ENCODE measurements around the gene HSPB9. TPM values are rescaled to one million over a fixed set of nuclear protein-coding genes. Genes with fewer than 3 reads are reported as not detected.
A peak's percentile ranks its signal among the peaks of the same experiment; 100 is the strongest.
"Not testable (repeated sequence)": the region's sequence is repeated elsewhere in the genome, so short reads cannot be mapped to it uniquely, and the experiment has no call there.

Gene HSPB9
- total RNA-seq, 2 experiments from 2014 or later: not detected

GRCh38 chr17:42141382-42141781, 18.8 kb downstream of the HSPB9 start:
- no peak overlapping the region for H3K27ac Mint-ChIP-seq
- no peaks in the 10 kb centered on the region for H3K9me3 Mint-ChIP-seq
- ChIA-PET POLR2A (interaction anchor here (0.5 kb wide), 1 partner anchor 9 kb away, joined by 4 read pairs; no protein-coding TSS in a partner anchor), CTCF (interaction anchor here (0.6 to 1.8 kb wide), 2 partner anchors 49 to 1707 kb away, joined by 3 to 4 read pairs; no protein-coding TSS in a partner anchor)
- peaks cover 23% of the 10 kb centered on the region for H3K4me1 Mint-ChIP-seq
- no peak overlapping the region for H3K4me3 Mint-ChIP-seq
- no peak for DNase-seq
- peaks cover 20% of the 10 kb centered on the region for H3K36me3 Mint-ChIP-seq (ENCODE audit: low read depth)
- H3K27me3 Mint-ChIP-seq: no peaks in the 10 kb centered on the region

GRCh38 chr17:42142371-42142896, 19.8 kb downstream of the HSPB9 start:
- peaks cover 24% of the 10 kb centered on the region for H3K36me3 Mint-ChIP-seq (ENCODE audit: low read depth)
- H3K27ac Mint-ChIP-seq: no peak overlapping the region
- no peak overlapping the region for H3K4me3 Mint-ChIP-seq
- H3K27me3 Mint-ChIP-seq: no peaks in the 10 kb centered on the region
- H3K4me1 Mint-ChIP-seq: peaks cover 19% of the 10 kb centered on the region
- DNase-seq: no peak
- CTCF ChIA-PET: interaction anchor here (0.5 to 1.4 kb wide), 3 partner anchors 10 to 29 kb away, joined by 3 to 6 read pairs (median 4); no protein-coding TSS in a partner anchor
- POLR2A ChIA-PET: no interaction called here
- H3K9me3 Mint-ChIP-seq: no peaks in the 10 kb centered on the region

- CTCF ChIA-PET: interaction anchor here (0.5 to 1.4 kb wide), 3 partner anchors 10 to 108 kb away, joined by 3 to 5 read pairs (median 4); no protein-coding TSS in a partner anchor
- H3K4me3 Mint-ChIP-seq, DNase-seq, POLR2A ChIA-PET, H3K27me3 Mint-ChIP-seq, H3K27ac Mint-ChIP-seq, H3K9me3 Mint-ChIP-seq: not testable (repeated sequence)
- Mint-ChIP-seq H3K36me3 (ENCODE audit: low read depth) (peaks cover 26% of the 10 kb centered on the region), H3K4me1 (peaks cover 17% of the 10 kb centered on the region)
Observed at GRCh38 chr17:42143138-42143537, 20.5 kb downstream of the HSPB9 start.

DNA sequence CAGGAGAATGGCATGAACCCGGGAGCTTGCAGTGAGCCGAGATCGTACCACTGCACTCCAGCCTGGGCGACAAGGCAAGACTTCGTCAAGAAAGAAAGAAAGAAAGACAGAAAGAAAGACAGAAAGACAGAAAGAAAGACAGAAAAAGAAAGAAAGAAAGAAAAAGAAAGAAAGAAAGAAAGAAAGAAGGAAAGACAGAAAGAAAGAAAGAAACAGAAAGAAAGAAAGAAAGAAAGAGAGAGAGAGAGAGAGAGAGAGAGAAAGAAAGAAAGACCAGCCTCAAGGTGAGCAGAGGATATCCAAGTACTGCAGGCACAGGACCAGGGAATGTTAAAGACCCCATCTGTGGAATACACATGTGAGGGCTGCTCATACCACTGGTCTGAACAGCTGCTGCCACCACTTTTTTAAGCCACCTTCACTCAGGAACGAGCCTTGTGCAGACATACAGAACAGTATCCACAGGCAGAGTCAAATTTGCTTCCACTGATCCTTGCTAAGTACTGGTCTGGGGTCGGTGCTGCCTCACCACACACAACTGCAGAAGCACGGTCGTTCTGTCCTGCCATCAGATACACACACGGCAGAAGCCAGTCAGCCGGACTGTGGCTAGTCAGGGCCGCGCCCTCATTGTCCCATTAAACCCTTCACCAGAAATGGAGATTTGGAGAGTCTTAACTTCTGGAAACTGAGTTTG, 24.5 kb downstream of the HSPB9 start:
- H3K4me3 Mint-ChIP-seq: no peak overlapping the region
- peaks cover 29% of the 10 kb centered on the region for H3K4me1 Mint-ChIP-seq
- H3K27ac Mint-ChIP-seq: peak overlapping the region; percentile 25
- ChIA-PET POLR2A (no interaction called here), CTCF (interaction anchor here (0.7 kb wide), 1 partner anchor 32 kb away, joined by 5 read pairs; no protein-coding TSS in a partner anchor)
- H3K9me3 Mint-ChIP-seq: no peaks in the 10 kb centered on the region
- H3K36me3 Mint-ChIP-seq (ENCODE audit: low read depth): peaks cover 28% of the 10 kb centered on the region
- no peaks in the 10 kb centered on the region for H3K27me3 Mint-ChIP-seq
- DNase-seq: no peak

DNA sequence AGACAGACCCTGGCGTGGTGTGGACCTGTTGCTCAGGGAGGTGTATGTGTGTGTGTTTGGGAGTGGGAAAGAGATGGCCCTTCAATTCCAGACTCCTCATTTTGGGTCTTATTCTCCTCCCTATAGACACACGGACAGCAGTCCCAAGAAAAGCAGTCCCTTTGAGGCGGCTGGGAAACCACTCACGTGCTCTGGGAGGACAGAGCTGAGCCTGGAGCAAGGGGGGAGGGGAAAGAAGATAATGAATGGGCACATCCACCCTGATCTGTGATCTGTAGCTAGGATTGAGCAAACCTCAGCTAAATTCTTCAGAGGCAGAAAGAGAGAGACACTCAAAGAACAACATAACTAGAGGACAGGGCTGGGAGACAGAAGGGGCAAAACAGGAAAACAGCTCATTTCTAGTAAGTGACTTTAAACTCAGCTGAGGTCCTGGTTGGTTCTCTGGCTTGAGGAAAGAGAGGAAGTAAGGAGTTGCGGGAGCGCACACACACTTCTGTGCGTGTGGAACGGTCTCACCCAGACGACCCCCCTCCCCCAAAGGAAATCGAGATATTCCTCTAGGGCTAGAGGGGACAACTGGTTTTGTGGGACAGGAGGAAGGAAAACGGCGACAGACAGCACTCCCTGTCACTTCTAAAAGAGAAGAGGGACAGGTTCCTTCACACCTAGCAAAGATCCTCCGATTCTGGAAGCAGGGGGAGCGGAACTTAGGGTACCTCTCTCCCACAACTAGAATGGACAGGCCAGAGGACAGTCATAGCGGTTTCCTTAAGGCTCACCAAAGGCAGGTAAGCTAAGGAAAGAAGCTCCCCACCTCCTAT, 31.5 kb downstream of the HSPB9 start:
- H3K27ac Mint-ChIP-seq: peak overlapping the region; percentile 89
- no peaks in the 10 kb centered on the region for H3K27me3 Mint-ChIP-seq
- ChIA-PET CTCF (interaction anchor here (0.6 to 1.9 kb wide), 4 partner anchors 21 to 208 kb away, joined by 3 to 7 read pairs (median 4); partner anchors contain the start of gene NKIRAS2), POLR2A (interaction anchor here (0.5 to 0.7 kb wide), 2 partner anchors 16 to 70 kb away, joined by 3 read pairs; no protein-coding TSS in a partner anchor)
- DNase-seq: peak; percentile 13
- peaks cover 45% of the 10 kb centered on the region for H3K4me1 Mint-ChIP-seq
- H3K36me3 Mint-ChIP-seq (ENCODE audit: low read depth): peaks cover 19% of the 10 kb centered on the region
- H3K9me3 Mint-ChIP-seq: peaks cover 2% of the 10 kb centered on the region
- H3K4me3 Mint-ChIP-seq: peak overlapping the region; percentile 90

DNA sequence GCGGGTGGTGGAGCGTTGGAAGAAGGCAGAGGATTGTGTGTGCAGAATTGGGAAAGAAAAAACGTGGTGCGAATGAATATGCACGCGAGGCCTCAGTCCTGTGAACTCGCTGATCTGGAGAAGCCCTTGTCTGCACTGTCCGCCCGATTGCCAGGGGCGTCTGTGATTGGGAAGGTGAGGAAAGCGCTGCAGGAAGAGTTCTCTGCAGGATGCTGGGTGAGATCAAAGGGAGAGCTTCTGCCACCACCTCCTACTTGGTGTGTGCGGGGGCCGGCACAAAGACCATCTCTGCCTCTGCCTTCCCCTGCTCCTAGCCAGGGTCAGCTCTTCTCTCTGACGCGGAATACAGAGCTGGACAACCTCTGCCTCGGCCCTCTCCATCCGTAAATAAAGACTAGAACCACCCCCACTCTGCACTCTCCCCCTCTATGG, 33.0 kb downstream of the HSPB9 start:
- CTCF ChIA-PET: interaction anchor here (1.0 to 1.7 kb wide), 4 partner anchors 20 to 28 kb away, joined by 3 to 5 read pairs (median 4); partner anchors contain the start of gene KCNH4
- DNase-seq: no peak
- no peaks in the 10 kb centered on the region for H3K27me3 Mint-ChIP-seq
- peak overlapping the region; percentile 89 for H3K27ac Mint-ChIP-seq
- peak overlapping the region; percentile 90 for H3K4me3 Mint-ChIP-seq
- H3K4me1 Mint-ChIP-seq: peaks cover 45% of the 10 kb centered on the region
- H3K9me3 Mint-ChIP-seq: peaks cover 2% of the 10 kb centered on the region
- POLR2A ChIA-PET: no interaction called here
- H3K36me3 Mint-ChIP-seq (ENCODE audit: low read depth): peaks cover 19% of the 10 kb centered on the region

DNA sequence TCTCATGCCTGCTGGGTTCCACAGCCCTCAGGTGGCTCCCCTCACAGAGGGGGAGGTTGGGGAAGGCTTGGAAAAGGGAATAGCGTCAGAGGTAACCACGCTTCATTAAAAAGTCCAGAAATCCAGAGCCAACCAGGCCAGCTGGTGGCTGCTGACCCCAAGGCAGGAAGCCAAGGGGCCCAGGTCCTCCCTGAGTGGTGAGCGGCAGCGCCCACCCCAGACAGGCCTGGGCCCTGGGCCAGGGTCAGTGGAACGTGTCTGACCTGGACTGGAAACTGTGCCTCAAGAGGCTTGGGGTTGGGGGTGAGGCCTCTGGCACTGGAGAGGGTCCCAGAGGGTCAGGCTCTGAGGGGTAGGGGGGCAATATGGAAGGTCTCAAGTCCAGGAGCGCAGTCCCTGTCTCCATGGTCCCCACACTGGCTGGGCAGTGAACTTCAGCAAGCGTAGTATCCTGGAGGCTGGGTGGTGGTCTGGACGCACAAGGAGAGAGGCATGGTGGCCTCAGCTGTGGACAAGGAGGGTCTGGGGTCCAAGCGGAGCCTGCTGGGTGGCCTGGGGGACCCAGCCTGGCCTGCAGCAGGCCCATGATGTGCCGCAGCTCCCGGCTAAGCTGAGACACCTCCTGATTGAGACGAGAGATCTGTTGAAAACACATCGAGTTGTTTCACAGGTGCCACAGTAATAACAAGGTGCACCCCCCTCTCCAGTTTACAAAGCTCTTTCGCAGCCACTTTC, 37.4 kb downstream of the HSPB9 start:
- H3K4me3 Mint-ChIP-seq: no peak overlapping the region

DNA sequence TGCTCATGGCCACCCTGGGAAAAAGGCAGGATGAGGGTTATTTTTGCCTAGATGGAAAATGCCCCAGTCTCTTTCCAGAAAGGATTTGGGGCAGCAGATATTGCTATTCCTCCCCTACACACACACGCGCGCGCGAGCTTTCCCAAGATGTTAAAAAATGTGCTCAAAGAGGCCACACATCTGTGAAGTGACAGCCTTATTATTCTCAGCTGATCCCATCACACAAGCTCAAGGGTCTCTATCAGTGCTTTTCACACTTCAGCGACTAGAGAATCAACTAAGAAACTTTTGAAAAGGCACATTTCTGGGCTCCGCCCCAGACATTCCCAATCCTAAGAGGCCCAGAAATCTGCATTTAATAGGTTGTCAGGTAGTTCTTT, 37.9 kb downstream of the HSPB9 start:
- Mint-ChIP-seq H3K4me3 (no peak overlapping the region), H3K4me1 (peaks cover 6% of the 10 kb centered on the region), H3K27me3 (no peaks in the 10 kb centered on the region), H3K36me3 (ENCODE audit: low read depth) (peaks cover 3% of the 10 kb centered on the region), H3K9me3 (peaks cover 2% of the 10 kb centered on the region), H3K27ac (no peak overlapping the region)
- ChIA-PET CTCF (interaction anchor here (1.0 kb wide), 1 partner anchor 33 kb away, joined by 3 read pairs; the partner anchor contains the start of gene GHDC), POLR2A (no interaction called here)
- DNase-seq: no peak

More for the DNA sequence above, 37.4 kb downstream of the HSPB9 start:
- CTCF ChIA-PET: interaction anchor here (0.9 to 1.0 kb wide), 2 partner anchors 23 to 34 kb away, joined by 3 read pairs; partner anchors contain the start of gene GHDC
- DNase-seq: no peak
- POLR2A ChIA-PET: interaction anchor here (0.7 kb wide), 1 partner anchor 128 kb away, joined by 3 read pairs; the partner anchor contains the start of gene STAT5A
- peaks cover 3% of the 10 kb centered on the region for H3K36me3 Mint-ChIP-seq (ENCODE audit: low read depth)
- no peak overlapping the region for H3K27ac Mint-ChIP-seq
- no peaks in the 10 kb centered on the region for H3K27me3 Mint-ChIP-seq
- peaks cover 2% of the 10 kb centered on the region for H3K9me3 Mint-ChIP-seq
- peaks cover 12% of the 10 kb centered on the region for H3K4me1 Mint-ChIP-seq

DNA sequence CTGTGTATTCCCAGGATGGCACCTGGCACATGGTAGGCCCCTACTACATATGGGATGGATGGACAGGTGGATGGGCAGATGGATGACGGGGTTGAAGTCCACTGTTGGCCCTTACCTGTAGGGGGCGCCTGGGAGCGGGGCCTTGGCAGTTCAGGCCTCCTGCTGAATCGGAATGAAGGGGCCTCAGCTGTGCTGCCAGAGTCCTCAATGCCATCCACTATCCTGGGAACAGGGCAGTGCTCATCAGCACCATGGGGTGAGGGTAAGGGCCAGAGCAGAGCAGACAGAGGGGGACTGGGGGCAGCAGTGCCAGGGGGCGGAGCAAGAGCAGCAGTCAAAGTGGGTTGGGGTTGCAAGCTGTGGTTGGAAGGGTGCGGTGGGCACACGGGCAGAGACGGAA, 40.5 kb downstream of the HSPB9 start:
- H3K36me3 Mint-ChIP-seq (ENCODE audit: low read depth): no peaks in the 10 kb centered on the region
- no peaks in the 10 kb centered on the region for H3K9me3 Mint-ChIP-seq
- no peaks in the 10 kb centered on the region for H3K27me3 Mint-ChIP-seq
- H3K4me3 Mint-ChIP-seq: no peak overlapping the region
- CTCF ChIA-PET: interaction anchor here (0.7 to 1.6 kb wide), 2 partner anchors 25 to 114 kb away, joined by 3 to 4 read pairs; no protein-coding TSS in a partner anchor
- no peaks in the 10 kb centered on the region for H3K4me1 Mint-ChIP-seq
- DNase-seq: peak; percentile 41
- H3K27ac Mint-ChIP-seq: no peak overlapping the region
- POLR2A ChIA-PET: no interaction called here

DNA sequence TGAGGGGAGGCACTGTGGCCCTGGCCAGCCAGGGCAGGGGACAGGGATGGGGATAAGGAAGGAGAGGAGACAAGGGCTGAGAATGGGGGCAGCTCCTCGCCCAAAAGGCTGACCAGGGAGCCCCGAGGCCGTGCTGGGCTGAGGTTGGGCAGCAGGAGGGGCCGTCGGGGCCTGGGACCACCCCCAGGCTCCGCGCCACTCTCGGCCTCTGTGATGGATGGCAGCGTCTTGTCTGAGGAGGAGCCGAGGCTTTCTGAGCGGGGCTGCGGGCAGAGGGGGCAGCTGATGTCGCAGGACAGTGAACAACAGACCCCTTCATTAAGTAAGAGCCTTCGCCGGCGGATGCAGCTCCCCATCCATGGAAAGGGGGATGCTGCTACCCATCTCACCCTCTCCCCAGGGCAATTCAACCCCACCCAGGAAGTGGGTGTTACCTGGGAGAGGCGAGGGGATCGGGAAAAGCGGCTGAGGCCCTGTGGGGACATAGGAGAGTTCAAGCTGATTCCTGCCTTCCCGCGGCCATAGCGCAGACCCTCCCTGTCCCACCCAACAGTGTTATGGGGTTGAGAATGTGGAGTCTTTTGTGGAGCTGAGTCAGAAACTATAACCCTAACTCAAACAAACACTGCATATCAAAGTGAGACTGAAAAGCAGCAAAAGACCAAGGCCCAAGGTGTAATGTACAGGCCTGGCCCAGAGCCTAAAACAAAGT, 41.2 kb downstream of the HSPB9 start:
- CTCF ChIA-PET: interaction anchor here (0.7 to 1.6 kb wide), 2 partner anchors 25 to 114 kb away, joined by 3 to 4 read pairs; no protein-coding TSS in a partner anchor
- Mint-ChIP-seq H3K4me3 (no peak overlapping the region), H3K4me1 (no peaks in the 10 kb centered on the region), H3K9me3 (no peaks in the 10 kb centered on the region), H3K36me3 (ENCODE audit: low read depth) (no peaks in the 10 kb centered on the region), H3K27ac (no peak overlapping the region), H3K27me3 (no peaks in the 10 kb centered on the region)
- DNase-seq: no peak
- POLR2A ChIA-PET: no interaction called here

GRCh38 chr17:42165751-42166150, 43.1 kb downstream of the HSPB9 start:
- DNase-seq: no peak
- no peaks in the 10 kb centered on the region for H3K4me1 Mint-ChIP-seq
- no peaks in the 10 kb centered on the region for H3K36me3 Mint-ChIP-seq (ENCODE audit: low read depth)
- POLR2A ChIA-PET: no interaction called here
- no peak overlapping the region for H3K4me3 Mint-ChIP-seq
- H3K27me3 Mint-ChIP-seq: no peaks in the 10 kb centered on the region
- no peaks in the 10 kb centered on the region for H3K9me3 Mint-ChIP-seq
- no peak overlapping the region for H3K27ac Mint-ChIP-seq
- CTCF ChIA-PET: interaction anchor here (0.6 kb wide), 1 partner anchor 372 kb away, joined by 3 read pairs; no protein-coding TSS in a partner anchor

All from activated CD4-positive, alpha-beta T cell treated with anti-CD3 and anti-CD28 coated beads, Interleukin-2, amount 10 ng/mL, durations not matched to agents 7 days and 5 days (primary cell).